GM10266 (cell line): ENCODE data around the gene PPARG.

ENCODE experiments used
- DNase-seq: peaks from one replicate; pipeline ENCODE4 v3.0.0; 2012; ENCODE audit errors: extremely low spot score
- CTCF ChIP-seq: IDR thresholded peaks from 2 replicates; pipeline ENCODE4 v1.5.1; 2012; ENCODE audit warnings: mild to moderate bottlenecking, low read depth; ENCODE audit not compliant: control insufficient read depth, insufficient read depth; ENCODE audit errors: missing control alignments

The PPARG gene

GRCh38 chr3:12352755-12353154 lies 63.9 kb downstream of the PPARG start:
- TF ChIP-seq CTCF = no peak
- no peak for DNase-seq

GRCh38 chr3:12353796-12354525 lies 65.1 kb downstream of the PPARG start:
- no peak for TF ChIP-seq CTCF
- no peak for DNase-seq

GRCh38 chr3:12356175-12356574 lies 67.3 kb downstream of the PPARG start:
- TF ChIP-seq CTCF = no peak
- DNase-seq = no peak

- no peak for DNase-seq
- no peak for TF ChIP-seq CTCF
Measured at GRCh38 chr3:12356996-12357395, 68.1 kb downstream of the PPARG start.

GRCh38 chr3:12357456-12357855 lies 68.6 kb downstream of the PPARG start:
- TF ChIP-seq CTCF = no peak
- DNase-seq = no peak

GRCh38 chr3:12363397-12364195 lies 74.7 kb downstream of the PPARG start:
- DNase-seq = no peak
- TF ChIP-seq CTCF = no peak

- TF ChIP-seq CTCF = no peak
- DNase-seq = no peak
Measured at GRCh38 chr3:12367346-12367745, 78.5 kb downstream of the PPARG start.
